A549 (cell line): Measurements from ENCODE around the gene MAP3K4. TPM values are rescaled to one million over a fixed set of nuclear protein-coding genes. Genes with fewer than 3 reads are reported as not detected.

Experiments
- ATAC-seq, 2 experiments: fragments of 200-7000 bp in 1 of 2; fragments of >200 bp in 1 of 2; cut with Nextera tagmentation in 1 of 2; cut with Tn5 transposase in 1 of 2; 3 replicates each; pipeline versions ENCODE4 v1.8.0 to v1.9.1; 2018 to 2020; ENCODE audit warnings: mild to moderate bottlenecking in 1 of 2, moderate library complexity in 1 of 2
- CTCF ChIA-PET: fragments of 300-600 bp; sonication (Branson Sonifier 250); formaldehyde crosslinking; extraction: SDS; loops from one replicate; lab custom pipeline; 2021; ENCODE audit warnings: antibody characterized with exemption, inconsistent platforms; lab: Yijun Ruan, JAX
- POLR2A ChIA-PET: fragments of 350-600 bp; formaldehyde crosslinking; extraction: SDS; loops from one replicate; lab custom pipeline; 2021; ENCODE audit warnings: antibody characterized with exemption, inconsistent platforms; lab: Yijun Ruan, JAX
- DNase-seq, 2 experiments: peaks; one replicate each; pipeline versions ENCODE4 v3.0.0 to v3.0.0-alpha.2; 2011 to 2016; ENCODE audit warnings: low read depth in 1 of 2, low spot score in 1 of 2
- FAIRE-seq: peaks from 2 replicates; lab custom pipeline; 2011; peaks lifted over from hg19 to GRCh38; lab: Jason Lieb, UNC
- H3K27ac ChIP-seq, 2 experiments: fragments of >200 bp; sonication (Bioruptor Twin); formaldehyde crosslinking; 3 replicates each; pipeline ENCODE4 v1.5.1; 2016 to 2017
- H3K4me1 ChIP-seq: fragments of >200 bp; sonication (Bioruptor Twin); formaldehyde crosslinking; 3 replicates; pipeline ENCODE4 v1.6.1; 2016
- H3K4me2 ChIP-seq: fragments of >200 bp; sonication (Bioruptor Twin); formaldehyde crosslinking; 3 replicates; pipeline ENCODE4 v1.6.1; 2016
- H3K4me3 ChIP-seq: fragments of >200 bp; sonication (Bioruptor Twin); formaldehyde crosslinking; 3 replicates; pipeline ENCODE4 v1.5.1; 2016
- H3K9me3 ChIP-seq: fragments of >200 bp; sonication (Bioruptor Twin); formaldehyde crosslinking; 3 replicates; pipeline ENCODE4 v1.6.1; 2016
- BCL3 ChIP-seq: fragments of >200 bp; sonication (Bioruptor Twin); formaldehyde crosslinking; IDR thresholded peaks from 3 replicates; pipeline ENCODE4 v1.6.1; 2016
- CHD2 ChIP-seq: fragments of 150-350 bp; IDR thresholded peaks from 2 replicates; pipeline ENCODE4 v1.6.1; 2014; ENCODE audit warnings: low read length; ENCODE audit not compliant: partially characterized antibody
- CHD4 ChIP-seq: fragments of 200-600 bp; sonication (generic); IDR thresholded peaks from 2 replicates; pipeline ENCODE4 v1.6.1; 2016; ENCODE audit warnings: antibody characterized with exemption, mild to moderate bottlenecking, borderline replicate concordance
- CTCF ChIP-seq: fragments of >200 bp; sonication (Bioruptor Twin); formaldehyde crosslinking; IDR thresholded peaks from 3 replicates; pipeline ENCODE4 v1.5.1; 2016
- EHF ChIP-seq: fragments of 250-450 bp; sonication (Bioruptor Pico); IDR thresholded peaks from 2 replicates; pipeline ENCODE4 v1.5.0; 2020; ENCODE audit warnings: mild to moderate bottlenecking
- GATA3 ChIP-seq: IDR thresholded peaks from 2 replicates; pipeline ENCODE4 v1.6.1; 2012; ENCODE audit warnings: borderline replicate concordance
- HDAC2 ChIP-seq: fragments of 200-600 bp; sonication (generic); IDR thresholded peaks from 2 replicates; pipeline ENCODE4 v1.6.1; 2016
- JUNB ChIP-seq: fragments of >200 bp; sonication (Bioruptor Twin); formaldehyde crosslinking; IDR thresholded peaks from 2 replicates; pipeline ENCODE4 v1.6.1; 2016
- MAZ ChIP-seq: fragments of 150-350 bp; IDR thresholded peaks from 2 replicates; pipeline ENCODE4 v1.6.1; 2014; ENCODE audit warnings: antibody characterized with exemption, low read depth, low read length, borderline replicate concordance
- NFE2L2 ChIP-seq: fragments of 150-350 bp; conservative IDR thresholded peaks from 2 replicates; pipeline ENCODE4 v1.6.1; 2014; ENCODE audit warnings: low read length
- NPAS2 ChIP-seq: fragments of 250-450 bp; sonication (Bioruptor Pico); IDR thresholded peaks from 2 replicates; pipeline ENCODE4 v1.8.0; 2022; ENCODE audit warnings: mild to moderate bottlenecking, moderate library complexity, borderline replicate concordance
- PHF8 ChIP-seq: fragments of 200-600 bp; sonication (generic); IDR thresholded peaks from 2 replicates; pipeline ENCODE4 v1.6.1; 2016; ENCODE audit warnings: low read depth, mild to moderate bottlenecking, antibody characterized with exemption, moderate library complexity, borderline replicate concordance
- RCOR1 ChIP-seq: fragments of 150-350 bp; IDR thresholded peaks from 2 replicates; pipeline ENCODE4 v1.6.1; 2014; ENCODE audit warnings: antibody characterized with exemption, low read length, low read depth
- REST ChIP-seq: fragments of 200-600 bp; sonication (generic); IDR thresholded peaks from 2 replicates; pipeline ENCODE4 v1.6.1; 2016; ENCODE audit warnings: antibody characterized with exemption, mild to moderate bottlenecking, moderate library complexity
- TFCP2L1 ChIP-seq: fragments of 250-450 bp; sonication (Bioruptor Pico); IDR thresholded peaks from 2 replicates; pipeline ENCODE4 v1.5.0; 2021; ENCODE audit warnings: mild to moderate bottlenecking
- TP53 ChIP-seq: fragments of 250-450 bp; sonication (Bioruptor Pico); IDR thresholded peaks from 2 replicates; pipeline ENCODE4 v1.5.0; 2021; ENCODE audit warnings: mild to moderate bottlenecking, moderate library complexity
- ZC3H11A ChIP-seq: fragments of 450-650 bp; IDR thresholded peaks from 2 replicates; pipeline ENCODE4 v1.6.1; 2014; ENCODE audit warnings: antibody characterized with exemption, mild to moderate bottlenecking
- ZFP36 ChIP-seq: fragments of 450-650 bp; IDR thresholded peaks from 2 replicates; pipeline ENCODE4 v1.6.1; 2014; ENCODE audit warnings: borderline replicate concordance; ENCODE audit not compliant: partially characterized antibody
- WGBS: methylation state at CpG from one replicate; pipeline ENCODE4 v1.1.6; 2017; ENCODE audit errors: missing lambda C conversion rate; 5-methylcytosine and 5-hydroxymethylcytosine counted together
- polyA plus RNA-seq, 4 experiments: library from polyadenylated mRNA; depleted of rRNA in 3 of 4; stranded (reverse); fragments of >200 nt; fragmentation: RNase III in 1 of 4; extraction: RNeasy Plus Mini Kit Qiagen cat#74134 plus additional on column Dnase treatment in 1 of 4; gene quantifications; 2 replicates in 3 of 4; 3 replicates in 1 of 4; pipeline ENCODE4 v1.2.3, GENCODE V29; 2011 to 2017
- TF ChIP-seq, protein P1 (sequence below): IDR thresholded peaks from 2 replicates; pipeline ENCODE4 v1.6.1; 2012
- TF ChIP-seq, protein P2 (sequence below): fragments of 150-350 bp; IDR thresholded peaks from 2 replicates; pipeline ENCODE4 v1.6.1; 2014; ENCODE audit warnings: low read depth, mild to moderate bottlenecking, low read length
- TF ChIP-seq, protein P3 (sequence below): fragments of 250-450 bp; sonication (Bioruptor Pico); IDR thresholded peaks from 2 replicates; pipeline ENCODE4 v1.5.0; 2021; ENCODE audit warnings: mild to moderate bottlenecking, moderate library complexity, borderline replicate concordance
- TF ChIP-seq, protein P4 (sequence below): IDR thresholded peaks from 2 replicates; pipeline ENCODE4 v1.6.1; 2012; ENCODE audit warnings: low read depth, borderline replicate concordance
- TF ChIP-seq, protein P5 (sequence below): fragments of 250-450 bp; sonication (Bioruptor Pico); IDR thresholded peaks from 2 replicates; pipeline ENCODE4 v1.5.0; 2020; ENCODE audit warnings: low read depth, mild to moderate bottlenecking, moderate library complexity

The MAP3K4 gene
- polyA plus RNA-seq, 2 of the 4 experiments (the other 2 are of a cell fraction) = 7.3 to 13.4 TPM

DNA sequence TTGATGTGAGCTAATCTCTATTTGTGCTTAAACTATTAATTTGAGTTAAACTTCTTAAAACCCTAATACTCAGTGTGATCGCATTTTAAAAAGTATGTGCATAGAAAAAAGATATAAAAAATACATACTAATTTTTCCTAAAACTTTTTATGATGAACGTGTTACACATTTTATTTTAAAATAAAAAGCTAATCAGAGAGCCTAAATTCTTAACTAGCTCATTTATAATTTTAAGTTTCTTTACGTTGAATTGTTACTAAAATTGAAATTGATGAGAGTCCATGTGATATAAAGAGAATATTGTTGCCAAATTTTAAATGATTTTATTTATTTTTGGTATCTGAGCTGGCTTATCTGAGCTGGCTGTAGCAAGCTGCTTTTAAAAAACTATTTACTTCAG is 6.6 kb downstream of the MAP3K4 start:
- Histone ChIP-seq H3K9me3 (no peaks in the 10 kb centered on the region), H3K27ac (no peak overlapping the region), H3K4me2 (no peak overlapping the region), H3K4me1 (peaks cover 14% of the 10 kb centered on the region; the same call in 2 of the 3 replicates), H3K4me3 (no peak overlapping the region)
- no peak for TF ChIP-seq MAZ
- TF ChIP-seq RCOR1 = no peak
- no peak for TF ChIP-seq ZC3H11A
- TF ChIP-seq, protein P1, sequence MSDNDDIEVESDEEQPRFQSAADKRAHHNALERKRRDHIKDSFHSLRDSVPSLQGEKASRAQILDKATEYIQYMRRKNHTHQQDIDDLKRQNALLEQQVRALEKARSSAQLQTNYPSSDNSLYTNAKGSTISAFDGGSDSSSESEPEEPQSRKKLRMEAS = no peak
- TF ChIP-seq EHF = no peak
- no peak for TF ChIP-seq CTCF
- TF ChIP-seq ZFP36 = no peak
- TF ChIP-seq, protein P2, sequence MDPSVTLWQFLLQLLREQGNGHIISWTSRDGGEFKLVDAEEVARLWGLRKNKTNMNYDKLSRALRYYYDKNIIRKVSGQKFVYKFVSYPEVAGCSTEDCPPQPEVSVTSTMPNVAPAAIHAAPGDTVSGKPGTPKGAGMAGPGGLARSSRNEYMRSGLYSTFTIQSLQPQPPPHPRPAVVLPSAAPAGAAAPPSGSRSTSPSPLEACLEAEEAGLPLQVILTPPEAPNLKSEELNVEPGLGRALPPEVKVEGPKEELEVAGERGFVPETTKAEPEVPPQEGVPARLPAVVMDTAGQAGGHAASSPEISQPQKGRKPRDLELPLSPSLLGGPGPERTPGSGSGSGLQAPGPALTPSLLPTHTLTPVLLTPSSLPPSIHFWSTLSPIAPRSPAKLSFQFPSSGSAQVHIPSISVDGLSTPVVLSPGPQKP = no peak
- TF ChIP-seq, protein P3, sequence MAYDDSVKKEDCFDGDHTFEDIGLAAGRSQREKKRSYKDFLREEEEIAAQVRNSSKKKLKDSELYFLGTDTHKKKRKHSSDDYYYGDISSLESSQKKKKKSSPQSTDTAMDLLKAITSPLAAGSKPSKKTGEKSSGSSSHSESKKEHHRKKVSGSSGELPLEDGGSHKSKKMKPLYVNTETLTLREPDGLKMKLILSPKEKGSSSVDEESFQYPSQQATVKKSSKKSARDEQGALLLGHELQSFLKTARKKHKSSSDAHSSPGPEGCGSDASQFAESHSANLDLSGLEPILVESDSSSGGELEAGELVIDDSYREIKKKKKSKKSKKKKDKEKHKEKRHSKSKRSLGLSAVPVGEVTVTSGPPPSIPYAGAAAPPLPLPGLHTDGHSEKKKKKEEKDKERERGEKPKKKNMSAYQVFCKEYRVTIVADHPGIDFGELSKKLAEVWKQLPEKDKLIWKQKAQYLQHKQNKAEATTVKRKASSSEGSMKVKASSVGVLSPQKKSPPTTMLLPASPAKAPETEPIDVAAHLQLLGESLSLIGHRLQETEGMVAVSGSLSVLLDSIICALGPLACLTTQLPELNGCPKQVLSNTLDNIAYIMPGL (CRISPR knock-in tag) = no peak
- no peak for TF ChIP-seq JUNB
- TF ChIP-seq CHD2 = no peak
- TF ChIP-seq PHF8 = no peak
- TF ChIP-seq BCL3 = no peak
- TF ChIP-seq, protein P4, sequence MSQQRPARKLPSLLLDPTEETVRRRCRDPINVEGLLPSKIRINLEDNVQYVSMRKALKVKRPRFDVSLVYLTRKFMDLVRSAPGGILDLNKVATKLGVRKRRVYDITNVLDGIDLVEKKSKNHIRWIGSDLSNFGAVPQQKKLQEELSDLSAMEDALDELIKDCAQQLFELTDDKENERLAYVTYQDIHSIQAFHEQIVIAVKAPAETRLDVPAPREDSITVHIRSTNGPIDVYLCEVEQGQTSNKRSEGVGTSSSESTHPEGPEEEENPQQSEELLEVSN = no peak
- no peak for FAIRE-seq
- no peak for ATAC-seq
- 89% methylated on average over 3 of the region's 3 CpGs for WGBS
- ChIA-PET POLR2A (no interaction called here), CTCF (interaction anchor here (1.8 kb wide), 1 partner anchor 68 kb away, joined by 5 read pairs; no protein-coding TSS in a partner anchor)
- DNase-seq = no peak

GRCh38 chr6:160998766-160999165 is 7.2 kb downstream of the MAP3K4 start:
- H3K9me3 ChIP-seq = no peaks in the 10 kb centered on the region
- 82% methylated on average over 4 of the region's 4 CpGs for WGBS
- CTCF ChIA-PET = interaction anchor here (1.8 kb wide), 1 partner anchor 68 kb away, joined by 5 read pairs; no protein-coding TSS in a partner anchor
- H3K4me3 ChIP-seq = no peak overlapping the region
- H3K4me2 ChIP-seq = no peak overlapping the region
- no peak overlapping the region for H3K27ac ChIP-seq
- peaks cover 16% of the 10 kb centered on the region; the same call in 2 of the 3 replicates for H3K4me1 ChIP-seq
- POLR2A ChIA-PET = no interaction called here
- ATAC-seq = no peak
- no peak for FAIRE-seq
- no peak for DNase-seq
- no peak for TF ChIP-seq PHF8
- TF ChIP-seq, protein P2 = no peak
- TF ChIP-seq NPAS2 (CRISPR knock-in tag) = no peak
- TF ChIP-seq, protein P4 = no peak
- TF ChIP-seq, protein P5, sequence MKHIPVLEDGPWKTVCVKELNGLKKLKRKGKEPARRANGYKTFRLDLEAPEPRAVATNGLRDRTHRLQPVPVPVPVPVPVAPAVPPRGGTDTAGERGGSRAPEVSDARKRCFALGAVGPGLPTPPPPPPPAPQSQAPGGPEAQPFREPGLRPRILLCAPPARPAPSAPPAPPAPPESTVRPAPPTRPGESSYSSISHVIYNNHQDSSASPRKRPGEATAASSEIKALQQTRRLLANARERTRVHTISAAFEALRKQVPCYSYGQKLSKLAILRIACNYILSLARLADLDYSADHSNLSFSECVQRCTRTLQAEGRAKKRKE (CRISPR knock-in tag) = no peak
- TF ChIP-seq NFE2L2 = no peak
- no peak for TF ChIP-seq TFCP2L1 (CRISPR knock-in tag)
- TF ChIP-seq GATA3 = no peak
- TF ChIP-seq CHD4 = no peak
- TF ChIP-seq REST = no peak
- no peak for TF ChIP-seq HDAC2
- TF ChIP-seq TP53 (CRISPR knock-in tag) = no peak
